ENCODE results near the gene SULT1C2.
A peak's percentile ranks its signal among the peaks of the same experiment; 100 is the strongest.

Gene SULT1C2

GRCh38 chr2:108297436-108298141 lies 8.9 kb downstream of the SULT1C2 start:
- DNase-seq = no peak

GRCh38 chr2:108301558-108301957 lies 12.9 kb downstream of the SULT1C2 start:
- DNase-seq = no peak

GRCh38 chr2:108304975-108305374 lies 16.3 kb downstream of the SULT1C2 start:
- peak; percentile 19 to 34 for DNase-seq

GRCh38 chr2:108305901-108306300 lies 17.2 kb downstream of the SULT1C2 start:
- no peak for DNase-seq

- DNase-seq = no peak
Observed at GRCh38 chr2:108309903-108310302, 21.2 kb downstream of the SULT1C2 start.

GRCh38 chr2:108314586-108315296 lies 26.0 kb downstream of the SULT1C2 start:
- no peak for DNase-seq

- no peak for DNase-seq
Observed at GRCh38 chr2:108315444-108315934, 26.8 kb downstream of the SULT1C2 start.

GRCh38 chr2:108316033-108316432 lies 27.3 kb downstream of the SULT1C2 start:
- no peak for DNase-seq

GRCh38 chr2:108316461-108317258 lies 28.0 kb downstream of the SULT1C2 start:
- no peak for DNase-seq

GRCh38 chr2:108320326-108320922 lies 31.7 kb downstream of the SULT1C2 start:
- no peak for DNase-seq

GRCh38 chr2:108323619-108324018 lies 34.9 kb downstream of the SULT1C2 start:
- no peak for DNase-seq

- no peak for DNase-seq
Observed at GRCh38 chr2:108324531-108325255, 36.0 kb downstream of the SULT1C2 start.

GRCh38 chr2:108325756-108326155 lies 37.1 kb downstream of the SULT1C2 start:
- no peak for DNase-seq

- DNase-seq = no peak
Observed at GRCh38 chr2:108329771-108330170, 41.1 kb downstream of the SULT1C2 start.

GRCh38 chr2:108330979-108331378 lies 42.3 kb downstream of the SULT1C2 start:
- DNase-seq = no peak

- DNase-seq = no peak
Observed at GRCh38 chr2:108345951-108346350, 57.3 kb downstream of the SULT1C2 start.

GRCh38 chr2:108346827-108347226 lies 58.1 kb downstream of the SULT1C2 start:
- DNase-seq = no peak

GRCh38 chr2:108347786-108348185 lies 59.1 kb downstream of the SULT1C2 start:
- DNase-seq = no peak

GRCh38 chr2:108348816-108349570 lies 60.3 kb downstream of the SULT1C2 start:
- no peak for DNase-seq

- DNase-seq = no peak
Observed at GRCh38 chr2:108349571-108349928, 60.9 kb downstream of the SULT1C2 start.

- no peak for DNase-seq
Observed at GRCh38 chr2:108351889-108352288, 63.2 kb downstream of the SULT1C2 start.

GRCh38 chr2:108354136-108354535 lies 65.4 kb downstream of the SULT1C2 start:
- no peak for DNase-seq
